Measurements from ENCODE around the gene APBA2. TPM values are rescaled to one million over a fixed set of nuclear protein-coding genes. Genes with fewer than 3 reads are reported as not detected.

APBA2 gene
- total and polyA plus RNA-seq, 7 donors = 0.46 to 10.7 (median 1.5) TPM

DNA sequence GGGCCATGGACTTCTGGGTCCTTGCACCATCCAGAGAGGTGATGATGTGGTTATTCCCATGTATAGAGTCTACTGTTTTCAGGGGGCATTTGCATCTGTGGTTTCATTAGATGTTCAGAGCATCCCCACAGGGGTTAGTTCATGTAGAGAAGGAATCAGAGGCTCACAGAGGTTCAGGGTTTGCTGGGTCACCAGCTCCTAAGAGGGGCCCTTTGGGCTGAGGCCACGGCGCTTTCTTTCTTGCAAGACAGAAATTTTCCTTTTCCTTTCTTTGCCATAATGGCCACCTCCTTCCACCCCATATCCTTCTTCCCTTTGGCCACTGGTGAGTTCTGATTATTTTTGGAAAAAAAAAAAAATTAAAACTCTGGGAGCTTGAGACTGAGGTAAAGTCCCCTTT lies 62.3 kb downstream of the APBA2 start:
- Histone ChIP-seq H3K4me3 (no peak overlapping the region), H3K27ac (no peak overlapping the region), H3K9me3 (no peaks in the 10 kb centered on the region), H3K36me3 (no peaks in the 10 kb centered on the region), H3K27me3 (no peaks in the 10 kb centered on the region), H3K4me1 (no peaks in the 10 kb centered on the region)
- WGBS, 2 donors = 87 to 89% methylated on average over 2 of the region's 2 CpGs
- DNase-seq = peak; percentile 5
- intact Hi-C loops (cut with DNase I) = no loop called here
- TF ChIP-seq POLR2AphosphoS5 (IDR thresholded peaks at IDR 0.05) = no peak
- no peak for TF ChIP-seq EP300 (IDR thresholded peaks at IDR 0.05)
- TF ChIP-seq, protein P1, sequence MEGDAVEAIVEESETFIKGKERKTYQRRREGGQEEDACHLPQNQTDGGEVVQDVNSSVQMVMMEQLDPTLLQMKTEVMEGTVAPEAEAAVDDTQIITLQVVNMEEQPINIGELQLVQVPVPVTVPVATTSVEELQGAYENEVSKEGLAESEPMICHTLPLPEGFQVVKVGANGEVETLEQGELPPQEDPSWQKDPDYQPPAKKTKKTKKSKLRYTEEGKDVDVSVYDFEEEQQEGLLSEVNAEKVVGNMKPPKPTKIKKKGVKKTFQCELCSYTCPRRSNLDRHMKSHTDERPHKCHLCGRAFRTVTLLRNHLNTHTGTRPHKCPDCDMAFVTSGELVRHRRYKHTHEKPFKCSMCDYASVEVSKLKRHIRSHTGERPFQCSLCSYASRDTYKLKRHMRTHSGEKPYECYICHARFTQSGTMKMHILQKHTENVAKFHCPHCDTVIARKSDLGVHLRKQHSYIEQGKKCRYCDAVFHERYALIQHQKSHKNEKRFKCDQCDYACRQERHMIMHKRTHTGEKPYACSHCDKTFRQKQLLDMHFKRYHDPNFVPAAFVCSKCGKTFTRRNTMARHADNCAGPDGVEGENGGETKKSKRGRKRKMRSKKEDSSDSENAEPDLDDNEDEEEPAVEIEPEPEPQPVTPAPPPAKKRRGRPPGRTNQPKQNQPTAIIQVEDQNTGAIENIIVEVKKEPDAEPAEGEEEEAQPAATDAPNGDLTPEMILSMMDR (IDR thresholded peaks at IDR 0.05) = no peak
- no peak for TF ChIP-seq POLR2A (IDR thresholded peaks at IDR 0.05)

DNA sequence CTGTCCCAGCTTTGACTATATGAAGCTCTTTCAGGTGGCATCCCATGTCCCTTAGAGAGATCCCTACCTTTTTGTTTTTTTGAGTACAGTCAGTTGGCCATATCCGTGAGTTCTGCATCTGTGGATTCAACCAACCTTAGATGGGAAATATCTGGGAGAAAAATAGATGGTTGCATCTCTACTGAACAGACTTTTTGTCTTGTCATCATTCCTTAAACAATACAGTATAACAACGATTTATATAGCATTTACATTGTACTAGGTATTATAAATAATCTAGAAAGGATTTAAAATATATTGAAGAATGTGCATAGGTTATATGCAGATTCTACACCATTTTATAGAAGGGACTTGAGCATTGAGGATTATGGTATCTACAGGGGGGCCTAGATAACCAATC lies 65.1 kb downstream of the APBA2 start:
- Histone ChIP-seq H3K4me3 (no peak overlapping the region), H3K9me3 (no peaks in the 10 kb centered on the region), H3K27ac (no peak overlapping the region), H3K27me3 (peaks cover 0 to 12% (median 0%) of the 10 kb centered on the region in 3 donors), H3K36me3 (no peaks in the 10 kb centered on the region), H3K4me1 (no peaks in the 10 kb centered on the region)
- TF ChIP-seq EP300 (IDR thresholded peaks at IDR 0.05) (no peak), POLR2A (IDR thresholded peaks at IDR 0.05) (no peak), POLR2AphosphoS5 (IDR thresholded peaks at IDR 0.05) (no peak)
- TF ChIP-seq, protein P1 (IDR thresholded peaks at IDR 0.05) = no peak
- intact Hi-C loops (cut with DNase I) = no loop called here
- WGBS, 2 donors = 70 to 91% methylated on average over 2 of the region's 2 CpGs
- DNase-seq = no peak

DNA sequence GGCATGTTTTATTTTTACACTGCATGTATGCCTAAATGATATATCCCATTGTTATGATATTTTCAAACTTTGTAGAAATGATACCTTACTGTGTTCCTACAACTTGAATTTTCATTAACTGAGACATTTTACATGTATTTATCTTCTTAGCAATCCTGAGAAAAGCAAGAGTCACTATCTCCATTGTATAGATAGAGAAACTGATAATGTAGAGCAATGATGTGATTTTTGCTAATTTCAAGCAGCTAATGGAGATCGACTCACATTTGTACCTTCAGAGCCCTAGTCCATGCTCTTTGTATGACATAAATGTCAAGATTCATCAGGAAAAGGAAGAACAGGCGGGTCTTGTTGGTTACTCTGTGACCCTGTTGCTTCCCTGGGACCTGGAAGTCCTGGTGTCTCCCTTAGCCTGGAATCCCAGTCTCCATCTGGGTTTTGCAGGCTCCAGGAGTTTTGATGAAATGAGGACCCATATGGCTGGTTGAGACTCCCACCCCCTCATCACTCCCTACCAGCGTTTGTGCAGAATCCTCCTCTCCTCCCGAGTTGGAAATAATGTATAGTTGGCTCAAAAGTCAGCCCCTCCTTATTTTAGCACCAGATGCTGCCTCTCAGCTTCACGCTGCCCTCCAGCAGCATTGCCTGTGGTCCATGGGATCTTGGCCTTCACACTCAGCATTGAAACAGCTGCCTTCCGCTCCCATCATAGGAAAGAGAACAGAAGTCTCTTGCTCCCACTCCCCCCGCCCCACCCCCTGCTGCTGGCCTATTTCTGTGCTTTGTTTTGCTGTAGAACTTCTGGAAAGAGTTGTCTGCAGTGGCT lies 67.1 kb downstream of the APBA2 start:
- DNase-seq = peak; percentile 34
- WGBS, 2 donors = 50 to 74% methylated on average over 7 of the region's 7 CpGs
- no peak for TF ChIP-seq POLR2AphosphoS5 (IDR thresholded peaks at IDR 0.05)
- TF ChIP-seq EP300 (IDR thresholded peaks at IDR 0.05) = no peak
- TF ChIP-seq, protein P1 (IDR thresholded peaks at IDR 0.05) = no peak
- TF ChIP-seq POLR2A (IDR thresholded peaks at IDR 0.05) = no peak

DNA sequence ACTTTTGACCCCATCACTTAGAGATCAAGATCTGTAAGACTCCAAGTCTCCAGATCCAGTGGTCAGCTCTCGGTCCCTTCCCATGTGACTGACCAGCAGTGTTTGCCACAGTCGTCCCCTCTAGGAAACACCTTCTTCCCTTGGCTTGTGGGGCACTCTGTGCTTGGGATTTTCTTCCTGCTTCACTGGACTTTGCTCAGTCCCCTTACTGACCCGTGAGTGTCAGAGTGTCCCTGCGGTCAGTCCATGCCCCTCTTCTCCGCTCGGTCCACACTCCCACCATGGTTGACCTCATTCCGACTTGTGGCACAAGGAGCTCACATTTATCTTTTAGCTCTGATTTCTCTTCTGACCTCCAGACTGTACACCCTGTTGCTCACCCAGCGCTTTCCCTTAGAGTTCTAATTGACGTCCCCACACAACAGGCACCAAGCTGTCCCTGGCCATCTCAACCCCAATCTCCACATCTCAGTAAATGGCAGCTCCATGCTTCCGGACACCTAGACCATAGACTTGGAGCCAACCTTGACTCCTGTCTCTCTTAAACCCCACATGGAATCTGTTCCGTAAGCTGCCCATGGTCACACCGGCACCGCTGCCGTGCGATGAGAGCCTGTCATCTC lies 67.9 kb downstream of the APBA2 start:
- peaks cover 0 to 14% (median 0%) of the 10 kb centered on the region in 3 donors for H3K27me3 ChIP-seq
- DNase-seq = peak; percentile 32
- no peaks in the 10 kb centered on the region for H3K4me1 ChIP-seq
- H3K27ac ChIP-seq = no peak overlapping the region
- intact Hi-C loops (cut with DNase I) = no loop called here
- H3K4me3 ChIP-seq = no peak overlapping the region
- TF ChIP-seq EP300 (IDR thresholded peaks at IDR 0.05) (no peak), POLR2AphosphoS5 (IDR thresholded peaks at IDR 0.05) (no peak)
- WGBS, 2 donors = 89 to 90% methylated on average over 15 of the region's 15 CpGs
- no peaks in the 10 kb centered on the region for H3K36me3 ChIP-seq
- H3K9me3 ChIP-seq = no peaks in the 10 kb centered on the region

More for the DNA sequence above, 67.1 kb downstream of the APBA2 start:
- Histone ChIP-seq H3K4me3 (no peak overlapping the region), H3K36me3 (no peaks in the 10 kb centered on the region), H3K9me3 (no peaks in the 10 kb centered on the region), H3K27ac (no peak overlapping the region), H3K4me1 (no peaks in the 10 kb centered on the region), H3K27me3 (peaks cover 0 to 14% (median 0%) of the 10 kb centered on the region in 3 donors)
- intact Hi-C loops (cut with DNase I) = no loop called here

DNA sequence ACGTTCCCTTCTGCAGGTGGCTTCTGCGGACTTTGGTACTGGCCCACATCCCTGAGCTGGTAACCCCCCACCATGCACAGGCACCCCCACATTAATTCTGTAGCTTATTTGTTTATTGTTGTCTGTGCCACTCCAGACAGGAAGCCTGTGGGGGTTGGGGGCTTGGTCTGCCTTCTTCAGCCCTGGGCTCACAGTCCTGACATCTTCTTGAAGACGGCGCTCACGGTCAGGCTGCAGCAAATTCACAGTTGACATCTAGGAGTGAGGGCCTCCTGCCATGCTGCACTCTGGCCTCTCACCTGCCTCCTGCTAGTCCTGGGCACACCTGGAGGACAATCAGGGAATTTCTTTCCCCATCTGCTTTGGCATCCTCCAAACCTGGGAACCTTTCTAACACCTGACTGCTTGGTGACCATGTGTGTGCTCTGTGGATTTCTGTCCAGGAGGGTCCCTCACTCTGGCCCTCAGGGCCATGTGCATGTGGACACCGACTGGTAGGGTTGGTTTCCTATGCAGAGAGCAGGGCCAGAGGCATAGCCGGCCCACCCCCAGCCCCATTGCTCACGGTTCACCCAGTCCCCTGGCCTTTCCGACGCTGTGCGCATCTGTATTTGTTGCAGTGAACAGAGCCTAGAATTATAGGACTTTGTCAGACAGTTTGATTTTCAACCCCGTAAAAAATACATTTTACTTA lies 68.8 kb downstream of the APBA2 start:
- Histone ChIP-seq H3K9me3 (no peaks in the 10 kb centered on the region), H3K4me1 (no peaks in the 10 kb centered on the region), H3K27ac (no peak overlapping the region), H3K36me3 (no peaks in the 10 kb centered on the region), H3K27me3 (peaks cover 0 to 14% (median 0%) of the 10 kb centered on the region in 3 donors), H3K4me3 (no peak overlapping the region)
- WGBS, 2 donors = 69 to 70% methylated on average over 12 of the region's 12 CpGs
- no peak for TF ChIP-seq POLR2A (IDR thresholded peaks at IDR 0.05)
- TF ChIP-seq, protein P1 (IDR thresholded peaks at IDR 0.05) = no peak
- TF ChIP-seq EP300 (IDR thresholded peaks at IDR 0.05) = no peak
- TF ChIP-seq POLR2AphosphoS5 (IDR thresholded peaks at IDR 0.05) = no peak
- intact Hi-C loops (cut with DNase I) = no loop called here
- peak; percentile 32 for DNase-seq

Measured in sigmoid colon (tissue), 7 donors.